RPMI7951 (cell line): ENCODE data around the gene SCLY. TPM values are rescaled to one million over a fixed set of nuclear protein-coding genes. Genes with fewer than 3 reads are reported as not detected.
"Not testable (repeated sequence)": the region's sequence is repeated elsewhere in the genome, so short reads cannot be mapped to it uniquely, and the experiment has no call there.

Experiments
- DNase-seq: peaks from one replicate; pipeline ENCODE4 v3.0.0-alpha.2; 2012; ENCODE audit warnings: low read depth
- total RNA-seq: library from RNA; depleted of rRNA; stranded (reverse); fragments of >200 nt; shearing (Covaris generic); gene quantifications from 2 replicates; pipeline ENCODE4 v1.2.3, GENCODE V29; 2014

The SCLY gene
- total RNA-seq, 1 experiment from 2014 or later: 13.3 TPM

GRCh38 chr2:238040918-238041317 lies 19.9 kb upstream of the SCLY start:
- DNase-seq: no peak

- no peak for DNase-seq
These were observed 18.7 kb upstream of the SCLY start for GRCh38 chr2:238042090-238042489.

- no peak for DNase-seq
These were observed 17.8 kb upstream of the SCLY start for GRCh38 chr2:238042849-238043584.

DNA sequence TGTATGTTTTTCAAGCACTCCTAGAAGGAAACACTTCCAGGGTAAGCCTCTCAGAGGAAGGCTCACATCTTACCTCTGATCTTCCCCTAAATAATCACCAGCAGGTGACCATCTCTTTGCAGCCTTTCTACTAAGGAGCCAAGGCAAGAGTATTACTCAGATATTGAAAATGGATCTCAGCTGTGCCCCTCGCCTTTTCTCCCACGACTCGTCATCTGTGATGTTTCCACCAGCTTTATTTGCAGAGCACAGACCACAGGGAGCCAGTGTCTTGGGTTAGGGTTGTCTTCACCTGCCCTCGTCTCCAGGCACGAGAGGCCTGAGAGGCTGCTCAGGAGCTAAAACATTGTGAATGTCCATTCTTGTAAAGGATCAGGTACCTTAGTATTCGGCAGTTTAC lies 16.9 kb upstream of the SCLY start:
- DNase-seq: no peak

- no peak for DNase-seq
These were observed 15.2 kb upstream of the SCLY start for GRCh38 chr2:238045575-238045974.

DNA sequence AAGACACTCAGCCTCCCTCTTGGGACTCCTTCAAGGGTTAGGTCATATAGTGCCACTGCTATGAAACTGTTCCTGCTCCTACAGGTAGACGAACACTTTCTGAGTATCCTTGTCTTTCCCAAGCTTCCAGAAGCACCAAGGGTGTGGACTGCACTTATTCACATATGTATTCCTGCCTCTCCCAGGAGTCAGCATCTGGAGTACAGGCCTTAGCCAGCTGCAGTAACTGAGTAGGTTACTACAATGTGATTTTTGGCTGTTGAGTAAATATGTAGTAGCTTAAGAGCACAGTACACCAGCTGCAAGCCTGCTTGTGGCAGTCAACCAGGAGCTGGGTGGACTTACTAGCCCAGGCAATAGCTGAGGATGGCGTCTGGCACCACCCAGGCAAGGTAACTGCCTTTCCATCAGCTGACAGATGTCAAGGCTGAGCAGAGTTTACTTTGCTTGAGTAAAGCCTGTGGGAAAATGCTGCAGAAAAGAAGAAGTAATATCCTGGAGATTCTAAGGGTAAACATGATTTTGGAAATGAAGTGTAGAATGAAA lies 14.0 kb upstream of the SCLY start:
- no peak for DNase-seq

DNA sequence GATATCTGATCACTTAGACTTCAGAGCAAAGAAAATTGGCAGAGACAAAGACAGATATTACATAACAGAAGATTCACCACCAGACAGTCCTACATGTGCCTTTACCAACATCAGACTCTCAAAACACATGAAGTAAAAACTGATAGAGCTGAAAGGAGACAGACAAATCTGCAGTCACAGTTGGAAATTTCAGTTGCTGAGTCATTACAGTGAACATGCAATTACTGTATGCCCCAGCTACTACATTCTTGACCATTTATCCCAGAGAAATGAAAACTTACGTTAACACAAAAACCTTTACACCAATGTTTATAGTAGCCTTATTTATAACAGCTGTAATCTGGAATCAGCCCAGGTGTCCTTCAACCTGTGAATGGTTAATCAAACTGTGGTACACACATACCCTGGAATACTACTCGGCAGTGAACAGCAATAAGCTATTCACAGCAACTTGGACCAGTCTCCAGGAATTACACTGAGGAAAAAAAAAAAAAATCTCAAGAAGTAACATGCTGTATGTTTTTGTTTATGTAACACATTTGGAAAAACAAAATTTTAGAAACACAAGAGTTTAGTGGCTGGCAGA lies 7.5 kb upstream of the SCLY start:
- DNase-seq: peak; percentile 13

GRCh38 chr2:238055841-238056240 lies 5.0 kb upstream of the SCLY start:
- no peak for DNase-seq

DNA sequence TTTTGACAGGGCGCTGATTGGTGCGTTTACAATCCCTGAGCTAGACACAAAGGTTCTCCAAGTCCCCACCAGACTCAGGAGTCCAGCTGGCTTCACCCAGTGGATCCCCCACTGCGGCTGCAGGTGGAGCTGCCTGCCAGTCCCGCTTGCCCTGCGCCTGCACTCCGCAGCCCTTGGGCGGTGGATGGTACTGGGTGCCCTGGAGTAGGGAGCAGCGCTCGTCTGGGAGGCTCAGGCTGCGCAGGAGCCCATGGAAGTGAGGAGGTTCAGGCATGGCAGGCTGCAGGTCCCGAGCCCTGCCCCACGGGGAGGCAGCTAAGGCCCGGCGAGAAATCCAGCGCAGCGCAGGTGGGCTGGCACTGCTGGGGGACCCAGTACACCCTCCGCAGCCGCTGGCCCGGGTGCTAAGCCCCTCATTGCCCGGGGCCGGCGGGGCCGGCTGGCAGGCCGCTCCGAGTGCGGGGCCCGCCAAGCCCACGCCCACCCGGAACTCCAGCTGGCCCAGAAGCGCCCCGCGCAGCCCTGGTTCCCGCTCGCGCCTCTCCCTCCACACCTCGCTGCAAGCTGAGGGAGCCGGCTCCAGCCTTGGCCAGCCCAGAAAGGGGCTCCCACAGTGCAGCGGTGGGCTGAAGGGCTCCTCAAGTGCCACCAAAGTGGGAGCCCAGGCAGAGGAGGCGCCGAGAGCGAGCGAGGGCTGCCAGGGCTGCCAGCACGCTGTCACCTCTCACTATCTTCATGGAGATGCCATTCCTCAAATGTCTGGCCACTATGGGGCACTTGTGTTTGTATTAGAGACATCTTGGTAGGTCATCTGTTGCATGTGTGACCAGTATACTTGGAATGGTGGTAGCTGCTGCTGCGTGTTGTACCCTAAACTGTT lies 2.9 kb upstream of the SCLY start:
- not testable (repeated sequence) for DNase-seq

- no peak for DNase-seq
These were observed 1.3 kb upstream of the SCLY start for GRCh38 chr2:238059505-238059904.

DNA sequence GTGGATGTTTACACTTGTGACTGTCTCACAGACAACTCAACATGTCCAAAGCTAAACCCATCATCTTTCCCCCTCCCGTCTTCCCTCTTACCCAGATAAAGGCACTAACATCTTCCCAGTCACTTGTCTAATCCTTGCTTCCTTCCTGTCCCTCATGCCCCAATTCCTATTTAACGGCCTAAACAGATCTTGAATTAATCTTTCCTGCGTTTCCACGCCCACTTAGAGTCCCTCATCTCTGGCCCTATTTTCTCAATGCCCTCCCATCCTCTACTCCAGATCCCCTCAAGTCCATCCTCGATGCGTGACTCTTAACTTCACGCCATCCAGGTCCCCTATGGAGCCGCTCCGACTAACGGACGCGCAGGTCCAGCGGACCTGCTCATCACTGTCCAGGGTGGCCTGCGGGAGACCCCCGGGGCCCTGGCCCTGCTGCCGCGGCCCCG lies 682 bp upstream of the SCLY start:
- DNase-seq: no peak

- peak; percentile 52 for DNase-seq
These were observed 758 bp downstream of the SCLY start for GRCh38 chr2:238061315-238062202.

GRCh38 chr2:238063414-238064189 lies 2.8 kb downstream of the SCLY start:
- no peak for DNase-seq

DNA sequence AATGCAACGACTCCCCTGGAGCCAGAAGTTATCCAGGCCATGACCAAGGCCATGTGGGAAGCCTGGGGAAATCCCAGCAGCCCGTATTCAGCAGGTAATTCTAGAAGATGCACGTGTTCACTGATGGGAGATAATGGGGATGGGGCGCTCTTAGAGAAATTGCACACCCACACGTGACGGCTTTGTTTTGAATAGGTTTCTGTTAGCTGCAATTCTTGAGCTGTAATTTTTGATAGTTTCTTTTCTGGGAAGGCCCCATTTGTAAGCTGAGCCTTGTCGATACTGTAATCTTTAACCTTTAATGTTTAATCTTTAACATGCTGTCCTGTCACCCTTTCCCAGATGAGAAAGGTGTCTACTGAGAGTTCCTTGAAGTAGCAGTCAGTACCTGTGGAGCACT lies 3.6 kb downstream of the SCLY start:
- no peak for DNase-seq

GRCh38 chr2:238065071-238065846 lies 4.5 kb downstream of the SCLY start:
- no peak for DNase-seq

- no peak for DNase-seq
These were observed 5.4 kb downstream of the SCLY start for GRCh38 chr2:238066218-238066617.

- DNase-seq: not testable (repeated sequence)
These were observed 5.9 kb downstream of the SCLY start for GRCh38 chr2:238066718-238067117.

DNA sequence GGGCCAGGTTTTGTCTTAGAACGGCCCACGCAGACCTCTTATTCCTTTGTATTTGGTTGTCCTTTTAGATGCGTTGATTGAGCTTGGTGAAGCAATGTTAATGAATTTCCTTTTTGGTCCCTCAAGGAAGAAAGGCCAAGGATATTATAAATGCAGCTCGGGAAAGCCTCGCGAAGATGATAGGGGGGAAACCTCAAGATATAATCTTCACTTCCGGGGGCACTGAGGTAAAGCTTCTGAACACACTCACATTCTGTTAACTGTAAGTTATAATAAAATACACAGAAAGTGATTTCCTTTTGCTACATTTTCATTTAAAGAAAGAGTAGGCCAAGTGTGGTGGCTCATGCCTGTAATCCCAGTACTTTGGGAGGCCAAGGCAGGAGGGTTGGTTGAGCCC lies 7.1 kb downstream of the SCLY start:
- DNase-seq: no peak

DNA sequence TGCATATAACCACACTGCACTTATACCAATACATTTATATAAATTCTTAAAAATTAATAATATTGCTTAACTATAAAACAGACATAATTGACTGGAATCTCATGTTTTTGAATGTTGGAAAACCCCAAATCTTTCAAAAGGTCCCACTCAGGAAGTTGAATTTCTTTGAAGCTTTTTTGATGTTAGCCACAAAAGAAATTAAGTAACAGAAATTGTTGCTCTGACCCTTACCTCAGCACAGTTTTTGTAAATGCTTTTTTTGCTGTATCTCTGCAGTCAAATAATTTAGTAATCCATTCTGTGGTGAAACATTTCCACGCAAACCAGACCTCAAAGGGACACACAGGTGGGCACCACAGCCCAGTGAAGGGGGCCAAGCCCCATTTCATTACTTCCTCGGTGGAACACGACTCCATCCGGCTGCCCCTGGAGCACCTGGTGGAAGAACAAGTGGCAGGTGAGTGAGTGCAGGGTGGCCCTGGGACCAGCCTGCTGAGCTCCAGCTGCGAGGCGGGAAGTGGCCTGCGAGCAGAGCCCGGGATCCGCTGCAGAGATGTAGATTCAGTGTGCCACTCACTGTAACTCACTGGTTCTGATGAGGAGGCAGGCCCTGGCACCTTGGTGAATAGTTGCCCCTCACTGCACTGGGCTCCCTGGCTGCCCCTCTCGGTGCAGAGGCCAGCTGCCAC lies 8.4 kb downstream of the SCLY start:
- no peak for DNase-seq
